Measurements from ENCODE around the gene SSBP3. TPM values are rescaled to one million over a fixed set of nuclear protein-coding genes. Genes with fewer than 3 reads are reported as not detected.

Gene SSBP3
- polyA plus RNA-seq, 1 experiment, result 34.3 TPM

DNA sequence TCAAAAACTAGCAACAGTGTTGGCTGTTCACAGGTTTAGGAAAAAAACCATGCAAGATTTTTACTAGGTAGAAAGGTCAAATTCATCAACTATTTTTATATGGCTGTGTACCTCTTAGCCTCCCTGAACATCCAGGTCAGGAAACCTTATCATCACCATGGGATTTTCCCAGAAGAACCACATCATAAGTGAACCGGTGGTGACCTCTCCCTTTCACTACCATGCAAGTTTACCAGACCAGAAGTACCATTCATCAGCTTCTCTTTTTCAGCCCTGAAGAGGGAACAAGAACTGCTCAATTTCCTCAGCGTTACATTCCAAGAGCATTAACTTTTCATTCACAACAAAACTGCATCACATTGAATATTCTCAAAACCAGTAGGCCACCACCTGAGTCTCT is 5.9 kb downstream of the SSBP3 start:
- TF ChIP-seq, protein P1, sequence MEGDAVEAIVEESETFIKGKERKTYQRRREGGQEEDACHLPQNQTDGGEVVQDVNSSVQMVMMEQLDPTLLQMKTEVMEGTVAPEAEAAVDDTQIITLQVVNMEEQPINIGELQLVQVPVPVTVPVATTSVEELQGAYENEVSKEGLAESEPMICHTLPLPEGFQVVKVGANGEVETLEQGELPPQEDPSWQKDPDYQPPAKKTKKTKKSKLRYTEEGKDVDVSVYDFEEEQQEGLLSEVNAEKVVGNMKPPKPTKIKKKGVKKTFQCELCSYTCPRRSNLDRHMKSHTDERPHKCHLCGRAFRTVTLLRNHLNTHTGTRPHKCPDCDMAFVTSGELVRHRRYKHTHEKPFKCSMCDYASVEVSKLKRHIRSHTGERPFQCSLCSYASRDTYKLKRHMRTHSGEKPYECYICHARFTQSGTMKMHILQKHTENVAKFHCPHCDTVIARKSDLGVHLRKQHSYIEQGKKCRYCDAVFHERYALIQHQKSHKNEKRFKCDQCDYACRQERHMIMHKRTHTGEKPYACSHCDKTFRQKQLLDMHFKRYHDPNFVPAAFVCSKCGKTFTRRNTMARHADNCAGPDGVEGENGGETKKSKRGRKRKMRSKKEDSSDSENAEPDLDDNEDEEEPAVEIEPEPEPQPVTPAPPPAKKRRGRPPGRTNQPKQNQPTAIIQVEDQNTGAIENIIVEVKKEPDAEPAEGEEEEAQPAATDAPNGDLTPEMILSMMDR (IDR thresholded peaks at IDR 0.05; ENCODE audit: low read depth, low read length), result no peak
- ChIA-PET CTCF (no interaction called here), POLR2A (no interaction called here)
- DNase-seq (ENCODE audit: low read depth, low spot score), result no peak
- no peak overlapping the region for H3K4me3 ChIP-seq (ENCODE audit: low read depth, low read length)
- no peaks in the 10 kb centered on the region for H3K9me3 ChIP-seq (ENCODE audit: control insufficient read depth, insufficient read depth, low read length)
- H3K27ac ChIP-seq (ENCODE audit: low read depth, low read length), result no peak overlapping the region
- no peaks in the 10 kb centered on the region for H3K27me3 ChIP-seq (ENCODE audit: control insufficient read depth, insufficient read depth, low read length)

DNA sequence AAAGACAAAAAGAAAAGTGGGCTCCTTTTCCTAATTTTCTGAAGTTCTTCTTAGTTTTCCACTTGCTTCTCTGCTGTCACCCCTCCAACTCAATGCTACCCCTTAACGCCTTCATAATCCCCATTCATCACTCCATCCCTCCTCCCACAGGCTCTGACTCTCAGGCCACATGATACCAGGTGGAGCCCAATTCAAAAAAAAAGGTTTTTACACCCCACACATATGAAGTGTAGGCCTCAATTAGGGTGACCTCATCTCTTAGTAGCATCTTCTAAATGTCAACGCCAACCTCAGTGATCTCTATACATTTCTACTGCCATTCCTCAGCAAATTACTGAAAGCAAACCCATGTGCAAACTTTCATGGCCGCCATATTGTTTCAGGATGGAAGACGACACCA is 6.4 kb downstream of the SSBP3 start:
- ChIA-PET CTCF (no interaction called here), POLR2A (interaction anchor here (0.6 kb wide), 1 partner anchor 126 kb away, joined by 3 read pairs; no protein-coding TSS in a partner anchor)
- TF ChIP-seq, protein P1 (IDR thresholded peaks at IDR 0.05; ENCODE audit: low read depth, low read length), result no peak
- Histone ChIP-seq H3K9me3 (ENCODE audit: control insufficient read depth, insufficient read depth, low read length) (no peaks in the 10 kb centered on the region), H3K4me3 (ENCODE audit: low read depth, low read length) (no peak overlapping the region), H3K27me3 (ENCODE audit: control insufficient read depth, insufficient read depth, low read length) (no peaks in the 10 kb centered on the region), H3K27ac (ENCODE audit: low read depth, low read length) (no peak overlapping the region)
- no peak for DNase-seq (ENCODE audit: low read depth, low spot score)

DNA sequence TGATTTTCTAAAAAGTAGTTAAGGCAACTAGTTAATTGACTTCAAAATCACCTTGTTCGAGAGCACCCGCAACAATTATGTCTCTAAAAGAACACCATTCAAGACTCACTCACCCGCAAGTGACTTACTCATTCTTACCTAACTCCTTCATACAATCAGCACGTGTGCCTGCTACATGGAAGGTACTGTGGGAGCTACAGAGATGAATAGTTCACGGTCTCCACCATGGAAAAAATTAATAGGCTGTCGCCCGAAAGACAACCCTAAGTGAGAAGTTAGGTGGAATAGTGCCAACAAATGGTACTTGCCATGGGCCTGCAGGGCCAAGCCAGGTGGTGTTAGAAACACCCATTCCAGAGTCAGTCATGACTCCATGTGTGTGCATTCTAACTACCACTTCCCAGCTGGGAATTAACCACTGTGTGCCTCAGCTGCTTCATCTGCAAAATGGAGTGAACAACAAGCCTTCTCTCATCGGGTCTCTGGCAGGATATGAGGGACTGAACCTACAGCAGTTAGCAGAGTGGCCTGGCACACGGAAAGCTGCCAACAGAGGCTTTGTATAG is 7.1 kb downstream of the SSBP3 start:
- ChIA-PET CTCF (no interaction called here), POLR2A (interaction anchor here (0.6 kb wide), 1 partner anchor 125 kb away, joined by 3 read pairs; no protein-coding TSS in a partner anchor)
- Histone ChIP-seq H3K9me3 (ENCODE audit: control insufficient read depth, insufficient read depth, low read length) (no peaks in the 10 kb centered on the region), H3K4me3 (ENCODE audit: low read depth, low read length) (no peak overlapping the region), H3K27me3 (ENCODE audit: control insufficient read depth, insufficient read depth, low read length) (no peaks in the 10 kb centered on the region), H3K27ac (ENCODE audit: low read depth, low read length) (no peak overlapping the region)
- TF ChIP-seq, protein P1 (IDR thresholded peaks at IDR 0.05; ENCODE audit: low read depth, low read length), result no peak
- DNase-seq (ENCODE audit: low read depth, low spot score), result no peak

DNA sequence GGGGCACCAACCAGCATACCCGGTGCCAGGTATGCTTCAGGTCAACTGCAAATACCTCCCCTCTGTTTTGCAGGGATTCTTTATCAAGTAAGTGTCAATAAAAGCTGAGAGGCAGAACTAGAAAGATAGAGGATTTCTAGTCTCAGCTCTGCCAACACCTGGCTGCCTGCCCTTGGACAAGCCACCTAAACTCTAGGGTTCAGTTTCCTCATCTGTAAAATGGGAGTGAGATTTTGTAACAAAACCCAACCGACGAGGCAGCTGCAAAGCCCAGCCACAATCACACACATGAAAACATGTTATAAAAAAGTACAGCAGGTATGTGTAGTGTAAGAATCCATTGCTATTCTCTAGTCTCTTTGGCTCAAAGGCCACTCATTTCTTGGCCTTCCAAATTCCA is 8.2 kb downstream of the SSBP3 start:
- Histone ChIP-seq H3K4me3 (ENCODE audit: low read depth, low read length) (no peak overlapping the region), H3K27ac (ENCODE audit: low read depth, low read length) (no peak overlapping the region), H3K27me3 (ENCODE audit: control insufficient read depth, insufficient read depth, low read length) (no peaks in the 10 kb centered on the region), H3K9me3 (ENCODE audit: control insufficient read depth, insufficient read depth, low read length) (no peaks in the 10 kb centered on the region)
- DNase-seq (ENCODE audit: low read depth, low spot score), result no peak
- CTCF ChIA-PET, result no interaction called here
- POLR2A ChIA-PET, result no interaction called here
- TF ChIP-seq, protein P1 (IDR thresholded peaks at IDR 0.05; ENCODE audit: low read depth, low read length), result no peak

DNA sequence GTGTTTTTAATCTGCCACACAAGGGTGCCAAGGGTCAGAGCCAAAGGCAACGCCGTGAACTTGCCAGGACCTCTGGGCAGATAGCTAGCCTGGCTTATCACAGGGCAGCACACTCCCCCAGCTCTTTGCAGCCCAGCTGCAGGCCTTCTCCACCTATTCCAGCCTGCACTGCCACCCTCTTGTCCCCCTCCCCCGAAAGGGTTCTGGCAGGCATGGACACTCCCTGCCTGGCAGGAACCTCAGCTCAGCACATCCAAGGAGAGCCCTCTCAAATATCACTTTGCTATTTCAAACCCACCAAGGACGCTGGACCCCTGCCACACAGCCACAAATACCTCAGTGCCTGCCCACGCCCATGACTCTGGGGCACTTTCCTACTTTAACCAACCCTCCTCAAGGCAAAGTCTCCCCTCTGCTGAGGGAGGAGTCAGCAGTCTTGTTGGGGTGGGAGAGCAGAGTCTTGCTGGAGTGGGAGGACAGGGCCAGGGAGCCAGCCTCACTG is 9.1 kb downstream of the SSBP3 start:
- ChIA-PET POLR2A (no interaction called here), CTCF (no interaction called here)
- Histone ChIP-seq H3K27ac (ENCODE audit: low read depth, low read length) (no peak overlapping the region), H3K9me3 (ENCODE audit: control insufficient read depth, insufficient read depth, low read length) (no peaks in the 10 kb centered on the region), H3K4me3 (ENCODE audit: low read depth, low read length) (no peak overlapping the region), H3K27me3 (ENCODE audit: control insufficient read depth, insufficient read depth, low read length) (no peaks in the 10 kb centered on the region)
- TF ChIP-seq, protein P1 (IDR thresholded peaks at IDR 0.05; ENCODE audit: low read depth, low read length), result no peak
- DNase-seq (ENCODE audit: low read depth, low spot score), result no peak
